Activated naive CD4-positive, alpha-beta T cell treated with anti-CD3 and anti-CD28 coated beads, Interleukin-2, amount 10 ng/mL, durations not matched to agents 7 days and 5 days (primary cell): ENCODE data around the gene MMP15.
"Not testable (repeated sequence)": the region's sequence is repeated elsewhere in the genome, so short reads cannot be mapped to it uniquely, and the experiment has no call there.

ENCODE experiments used
- CTCF ChIA-PET: fragments of 350-600 bp; sonication (Branson Sonifier 250); formaldehyde crosslinking; loops from one replicate; lab custom pipeline; 2021; ENCODE audit warnings: antibody characterized with exemption; lab: Charles Lee
- DNase-seq: peaks from one replicate; pipeline ENCODE4 v3.0.0-alpha.2; 2020
- H3K27ac Mint-ChIP-seq: one replicate; pipeline ENCODE4 v1.8.0; 2021; ENCODE audit warnings: mild to moderate bottlenecking, moderate library complexity, mixed read lengths
- H3K27me3 Mint-ChIP-seq: one replicate; pipeline ENCODE4 v1.8.0; 2021; ENCODE audit warnings: mild to moderate bottlenecking, mixed read lengths
- H3K36me3 Mint-ChIP-seq: one replicate; pipeline ENCODE4 v1.8.0; 2021; ENCODE audit warnings: mixed read lengths
- H3K4me1 Mint-ChIP-seq: one replicate; pipeline ENCODE4 v1.8.0; 2021; ENCODE audit warnings: mixed read lengths
- H3K4me3 Mint-ChIP-seq: one replicate; pipeline ENCODE4 v1.8.0; 2021; ENCODE audit warnings: mild to moderate bottlenecking, moderate library complexity, mixed read lengths
- H3K9me3 Mint-ChIP-seq: one replicate; pipeline ENCODE4 v1.8.0; 2021; ENCODE audit warnings: mixed read lengths

Gene MMP15

DNA sequence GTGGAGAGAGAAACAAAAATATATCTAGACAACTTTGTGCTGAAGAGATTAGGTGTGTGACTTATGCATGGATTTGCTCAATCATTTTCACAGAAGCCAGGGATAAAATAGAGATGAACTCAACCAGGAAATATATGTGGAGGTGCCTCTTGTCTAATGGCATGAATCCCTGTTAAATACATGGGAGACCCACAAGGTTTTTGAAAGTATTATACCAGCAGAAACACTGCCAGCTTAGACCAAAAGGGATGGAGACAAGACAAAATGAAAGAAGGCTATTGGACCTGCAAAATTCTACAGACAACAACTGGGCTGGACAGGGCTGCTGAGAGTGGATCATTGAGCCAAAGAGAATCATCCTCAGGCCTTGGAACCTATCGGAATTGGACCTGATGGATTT, 51.0 kb downstream of the MMP15 start:
- no peak overlapping the region for H3K27ac Mint-ChIP-seq
- CTCF ChIA-PET = no interaction called here
- peaks cover 12% of the 10 kb centered on the region for H3K27me3 Mint-ChIP-seq
- no peaks in the 10 kb centered on the region for H3K36me3 Mint-ChIP-seq
- DNase-seq = no peak
- no peaks in the 10 kb centered on the region for H3K9me3 Mint-ChIP-seq
- H3K4me1 Mint-ChIP-seq = no peaks in the 10 kb centered on the region
- H3K4me3 Mint-ChIP-seq = no peak overlapping the region

DNA sequence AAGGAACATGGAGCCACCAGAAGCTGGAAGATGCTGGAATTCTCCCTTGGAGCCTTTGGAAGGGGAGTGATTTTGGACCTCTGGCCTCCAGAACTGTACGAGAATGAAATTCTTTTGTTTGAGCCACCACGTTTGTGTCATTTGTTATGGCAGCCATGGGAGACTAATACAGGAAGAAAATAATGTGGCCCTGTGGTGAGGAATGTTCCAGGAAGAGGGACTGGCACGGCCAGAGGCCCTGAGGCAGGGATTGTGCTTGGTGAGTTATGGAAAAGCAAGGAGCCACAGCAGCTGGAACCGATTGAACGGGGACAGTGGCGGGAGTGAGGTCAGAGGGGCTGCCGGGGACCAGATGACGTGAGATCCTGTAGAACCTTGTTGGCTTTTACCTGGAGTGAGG, 52.2 kb downstream of the MMP15 start:
- no peak overlapping the region for H3K27ac Mint-ChIP-seq
- H3K4me3 Mint-ChIP-seq = no peak overlapping the region
- peaks cover 12% of the 10 kb centered on the region for H3K27me3 Mint-ChIP-seq
- H3K4me1 Mint-ChIP-seq = no peaks in the 10 kb centered on the region
- no peaks in the 10 kb centered on the region for H3K9me3 Mint-ChIP-seq
- CTCF ChIA-PET = no interaction called here
- no peaks in the 10 kb centered on the region for H3K36me3 Mint-ChIP-seq
- DNase-seq = no peak

- H3K27ac Mint-ChIP-seq, H3K4me3 Mint-ChIP-seq, H3K4me1 Mint-ChIP-seq, H3K27me3 Mint-ChIP-seq, CTCF ChIA-PET, H3K36me3 Mint-ChIP-seq, DNase-seq, H3K9me3 Mint-ChIP-seq: not testable (repeated sequence)
Measured at GRCh38 chr16:58080657-58081056, 55.1 kb downstream of the MMP15 start.

DNA sequence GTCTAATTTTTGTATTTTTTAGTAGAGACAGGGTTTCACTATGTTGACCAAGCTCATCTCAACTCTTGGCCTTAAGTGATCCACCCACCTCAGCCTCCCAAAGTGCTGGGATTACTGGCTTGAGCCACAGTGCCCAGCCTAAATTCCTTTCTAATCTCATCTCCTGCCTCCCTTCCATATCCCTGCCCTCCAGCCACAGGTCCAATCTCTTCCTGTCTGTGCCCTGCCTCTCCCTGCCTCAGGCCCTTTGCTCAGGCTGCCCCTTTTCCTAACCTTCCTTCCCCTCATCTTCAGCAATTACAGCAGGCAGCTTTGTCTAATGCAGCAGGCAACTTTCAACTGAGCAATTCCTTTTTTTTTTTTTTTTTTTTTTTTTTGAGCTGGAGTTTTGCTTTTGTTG, 56.8 kb downstream of the MMP15 start:
- Mint-ChIP-seq H3K4me3 (no peak overlapping the region), H3K9me3 (no peaks in the 10 kb centered on the region), H3K27me3 (peaks cover 8% of the 10 kb centered on the region), H3K27ac (no peak overlapping the region), H3K36me3 (no peaks in the 10 kb centered on the region), H3K4me1 (no peaks in the 10 kb centered on the region)
- DNase-seq = no peak
- CTCF ChIA-PET = no interaction called here

DNA sequence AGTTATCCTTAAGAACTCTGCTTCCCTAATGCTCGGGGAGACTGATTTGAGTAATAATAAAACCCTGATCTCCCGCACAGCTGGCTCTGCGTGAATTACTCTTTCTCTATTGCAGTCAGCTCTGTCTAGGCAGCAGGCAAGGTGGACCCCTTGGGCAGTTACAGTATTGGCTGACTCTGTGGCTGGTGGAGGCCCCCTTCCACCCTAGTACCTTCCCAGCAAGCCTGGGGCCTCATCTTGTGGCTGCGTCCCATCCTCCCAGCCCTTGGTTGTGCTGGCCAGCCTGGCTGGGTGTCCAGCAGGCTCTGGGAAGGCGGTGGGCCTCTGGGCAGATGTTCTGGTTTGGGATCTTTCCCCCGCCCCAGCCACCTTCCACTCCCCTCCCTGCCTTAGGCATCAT, 59.1 kb downstream of the MMP15 start:
- no peaks in the 10 kb centered on the region for H3K27me3 Mint-ChIP-seq
- CTCF ChIA-PET = no interaction called here

DNA sequence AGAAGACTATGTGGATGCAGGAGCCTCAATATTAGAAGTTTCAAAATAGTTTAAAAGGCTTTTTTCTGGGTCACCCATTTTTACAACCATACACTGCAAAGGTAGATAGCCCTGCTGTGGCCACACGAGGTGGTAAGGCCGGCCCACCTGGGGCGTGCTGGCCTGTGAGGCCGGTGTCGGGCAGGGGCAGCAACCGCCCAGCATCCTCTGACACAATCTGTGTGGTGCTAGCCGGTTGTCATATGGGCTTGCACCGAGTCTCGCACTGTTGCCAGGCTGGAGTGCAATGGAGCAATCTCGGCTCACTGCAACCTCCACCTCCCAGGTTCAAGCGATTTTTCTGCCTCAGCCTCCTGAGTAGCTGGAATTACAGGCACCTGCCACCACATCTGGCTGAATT, 59.6 kb downstream of the MMP15 start:
- Mint-ChIP-seq H3K27ac (no peak overlapping the region), H3K27me3 (no peaks in the 10 kb centered on the region), H3K4me3 (no peak overlapping the region), H3K4me1 (no peaks in the 10 kb centered on the region), H3K36me3 (no peaks in the 10 kb centered on the region), H3K9me3 (no peaks in the 10 kb centered on the region)
- CTCF ChIA-PET = no interaction called here
- DNase-seq = no peak

More for the DNA sequence above, 59.1 kb downstream of the MMP15 start:
- no peak for DNase-seq
- Mint-ChIP-seq H3K9me3 (no peaks in the 10 kb centered on the region), H3K4me3 (no peak overlapping the region), H3K27ac (no peak overlapping the region), H3K4me1 (no peaks in the 10 kb centered on the region), H3K36me3 (no peaks in the 10 kb centered on the region)

GRCh38 chr16:58085584-58086251, 60.2 kb downstream of the MMP15 start:
- no peak for DNase-seq
- Mint-ChIP-seq H3K4me1 (no peaks in the 10 kb centered on the region), H3K4me3 (no peak overlapping the region), H3K36me3 (no peaks in the 10 kb centered on the region), H3K9me3 (no peaks in the 10 kb centered on the region), H3K27ac (no peak overlapping the region), H3K27me3 (no peaks in the 10 kb centered on the region)
- CTCF ChIA-PET = no interaction called here

DNA sequence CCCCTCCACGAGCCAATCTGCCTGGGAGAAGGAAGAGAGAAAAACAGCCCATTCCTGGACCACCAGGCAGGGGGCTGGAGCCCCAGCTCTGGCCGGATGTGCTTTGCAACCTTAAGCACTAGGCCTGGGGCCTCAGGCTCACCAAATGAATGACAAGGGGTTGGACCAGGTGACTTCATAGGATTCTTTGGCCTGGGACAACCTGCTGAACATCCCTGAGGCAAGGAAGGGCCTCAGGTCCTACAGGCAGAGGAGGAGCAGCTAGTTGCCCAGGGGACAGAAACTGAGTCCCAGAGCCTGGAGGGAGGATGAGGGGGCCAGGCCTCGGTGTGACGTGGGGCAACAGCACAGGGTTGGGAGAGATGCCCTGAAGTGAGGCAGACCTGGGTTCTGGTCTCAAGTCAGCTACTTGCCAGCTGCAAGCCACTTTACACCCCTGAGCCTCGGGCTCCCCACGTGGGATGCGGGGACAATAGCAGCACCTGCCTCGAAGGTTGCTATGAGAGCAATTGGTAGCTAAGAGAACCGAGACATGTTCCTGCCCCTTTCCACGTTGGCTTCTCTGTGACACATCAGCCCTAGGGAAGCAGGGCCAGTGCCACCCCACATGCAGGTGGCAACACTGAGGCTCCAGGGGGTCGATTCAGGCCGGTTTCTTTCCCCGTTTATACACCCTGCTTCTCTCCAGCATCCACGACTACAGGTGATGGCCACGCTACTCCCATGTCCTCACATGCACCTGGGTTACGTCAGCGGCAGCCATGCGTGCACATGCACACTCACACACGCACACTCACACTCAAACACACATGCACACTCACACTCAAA, 61.0 kb downstream of the MMP15 start:
- H3K4me3 Mint-ChIP-seq = no peak overlapping the region
- CTCF ChIA-PET = no interaction called here
- no peak overlapping the region for H3K27ac Mint-ChIP-seq
- no peaks in the 10 kb centered on the region for H3K4me1 Mint-ChIP-seq
- H3K36me3 Mint-ChIP-seq = no peaks in the 10 kb centered on the region
- H3K27me3 Mint-ChIP-seq = no peaks in the 10 kb centered on the region
- no peaks in the 10 kb centered on the region for H3K9me3 Mint-ChIP-seq
- no peak for DNase-seq

- no peaks in the 10 kb centered on the region for H3K4me1 Mint-ChIP-seq
- H3K4me3 Mint-ChIP-seq = no peak overlapping the region
- H3K9me3 Mint-ChIP-seq = no peaks in the 10 kb centered on the region
- H3K36me3 Mint-ChIP-seq = no peaks in the 10 kb centered on the region
- DNase-seq = no peak
- H3K27me3 Mint-ChIP-seq = no peaks in the 10 kb centered on the region
- no peak overlapping the region for H3K27ac Mint-ChIP-seq
- CTCF ChIA-PET = no interaction called here
Measured at GRCh38 chr16:58087209-58087913, 61.8 kb downstream of the MMP15 start.

DNA sequence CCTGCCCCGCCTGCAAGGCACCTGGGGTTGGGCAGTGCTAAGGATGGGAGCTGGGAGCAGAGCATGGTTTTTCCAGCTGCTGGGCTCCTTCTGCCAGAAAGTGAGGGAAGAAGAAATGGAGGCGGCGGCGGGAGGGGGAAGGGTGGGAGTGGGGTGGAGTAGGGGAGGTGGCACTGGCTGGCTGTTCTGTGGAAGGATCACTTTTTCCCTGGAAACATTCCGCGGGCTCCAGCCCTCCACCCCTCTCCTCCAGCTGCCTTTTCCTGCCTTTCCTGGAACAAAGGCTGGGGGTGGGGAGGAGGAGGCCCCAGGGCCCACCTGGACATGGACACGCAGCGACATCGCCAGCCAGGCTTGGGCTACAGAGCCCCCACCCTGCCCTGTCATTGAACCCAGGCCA, 62.5 kb downstream of the MMP15 start:
- H3K36me3 Mint-ChIP-seq = no peaks in the 10 kb centered on the region
- peaks cover 4% of the 10 kb centered on the region for H3K27me3 Mint-ChIP-seq
- no peaks in the 10 kb centered on the region for H3K9me3 Mint-ChIP-seq
- H3K4me3 Mint-ChIP-seq = no peak overlapping the region
- CTCF ChIA-PET = no interaction called here
- no peaks in the 10 kb centered on the region for H3K4me1 Mint-ChIP-seq
- H3K27ac Mint-ChIP-seq = no peak overlapping the region
- DNase-seq = no peak

DNA sequence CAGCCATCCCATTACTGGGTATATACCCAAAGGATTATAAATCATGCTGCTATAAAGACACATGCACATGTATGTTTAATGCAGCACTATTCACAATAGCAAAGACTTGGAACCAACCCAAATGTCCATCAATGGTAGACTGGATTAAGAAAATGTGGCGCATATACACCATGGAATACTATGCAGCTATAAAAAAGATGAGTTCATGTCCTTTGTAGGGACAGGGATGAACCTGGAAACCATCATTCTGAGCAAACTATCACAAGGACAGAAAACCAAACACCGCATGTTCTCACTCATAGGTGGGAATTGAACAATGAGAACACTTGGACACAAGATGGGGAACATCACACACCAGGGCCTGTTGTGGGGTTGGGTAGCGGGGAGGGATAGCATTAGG, 64.8 kb downstream of the MMP15 start:
- H3K36me3 Mint-ChIP-seq, H3K9me3 Mint-ChIP-seq, CTCF ChIA-PET, H3K4me1 Mint-ChIP-seq, H3K4me3 Mint-ChIP-seq, H3K27me3 Mint-ChIP-seq, DNase-seq, H3K27ac Mint-ChIP-seq: not testable (repeated sequence)

- Mint-ChIP-seq H3K9me3 (no peaks in the 10 kb centered on the region), H3K27ac (no peak overlapping the region), H3K4me1 (peaks cover 9% of the 10 kb centered on the region), H3K4me3 (no peak overlapping the region), H3K27me3 (peaks cover 16% of the 10 kb centered on the region), H3K36me3 (no peaks in the 10 kb centered on the region)
- CTCF ChIA-PET = no interaction called here
- no peak for DNase-seq
Measured at GRCh38 chr16:58094026-58094425, 68.5 kb downstream of the MMP15 start.

DNA sequence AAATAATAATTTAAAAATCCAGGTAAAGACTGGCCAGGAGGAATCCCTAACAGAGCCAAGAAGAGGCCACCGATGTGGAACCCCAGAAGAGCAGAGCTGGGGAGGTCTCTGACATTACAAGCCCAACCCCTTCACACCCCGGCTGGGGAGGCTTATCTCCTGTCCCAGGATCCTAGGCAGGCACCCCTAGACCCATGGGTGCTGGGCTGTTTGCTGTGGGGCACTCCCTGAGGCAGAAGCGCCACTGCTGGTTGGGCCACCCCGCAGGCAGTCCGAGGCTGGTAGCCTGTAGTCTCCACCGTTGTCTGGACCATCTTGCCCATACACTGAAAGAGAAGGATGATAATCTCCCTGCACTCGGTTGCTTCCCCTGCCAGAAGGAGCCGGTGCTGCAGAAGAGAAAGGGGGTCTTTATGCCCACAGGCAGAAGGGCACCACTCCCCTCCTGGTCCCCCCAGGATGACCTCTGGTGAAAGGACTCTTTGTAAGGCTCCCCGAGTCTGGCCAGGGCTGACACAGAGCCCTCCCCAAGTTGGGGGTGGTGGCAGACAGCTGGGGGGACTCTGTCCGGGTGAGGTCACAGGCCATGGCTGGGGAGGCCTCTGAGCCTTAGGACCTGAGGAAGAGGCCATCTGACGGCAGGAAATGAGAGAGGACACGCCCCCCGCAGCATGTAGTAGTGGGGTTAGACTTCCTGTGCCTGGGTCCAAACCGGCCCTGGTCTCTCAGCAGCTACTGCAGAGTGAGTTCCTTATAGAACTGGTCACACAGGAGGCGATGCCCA, 69.4 kb downstream of the MMP15 start:
- CTCF ChIA-PET = no interaction called here

GRCh38 chr16:58095575-58095960, 70.0 kb downstream of the MMP15 start:
- H3K27ac Mint-ChIP-seq, H3K9me3 Mint-ChIP-seq, H3K4me3 Mint-ChIP-seq, CTCF ChIA-PET, H3K36me3 Mint-ChIP-seq, H3K4me1 Mint-ChIP-seq, DNase-seq: not testable (repeated sequence)
- peaks cover 25% of the 10 kb centered on the region for H3K27me3 Mint-ChIP-seq

More for the DNA sequence above, 69.4 kb downstream of the MMP15 start:
- H3K36me3 Mint-ChIP-seq = no peaks in the 10 kb centered on the region
- H3K4me1 Mint-ChIP-seq = peaks cover 9% of the 10 kb centered on the region
- DNase-seq = peak; percentile 38
- H3K27me3 Mint-ChIP-seq = peaks cover 23% of the 10 kb centered on the region
- no peak overlapping the region for H3K4me3 Mint-ChIP-seq
- H3K27ac Mint-ChIP-seq = no peak overlapping the region
- H3K9me3 Mint-ChIP-seq = no peaks in the 10 kb centered on the region
